HL-60 (cell line): ENCODE data around the gene SART3.

ENCODE experiments used
- DNase-seq, 2 experiments: peaks; one replicate each; pipeline ENCODE4 v3.0.0-alpha.2; 2010 to 2020; ENCODE audit warnings: low read depth in 1 of 2, low spot score in 1 of 2
- H3K27ac ChIP-seq: fragments of 250-450 bp; sonication (Bioruptor Pico); replicated peaks from 2 replicates; pipeline ENCODE4 v1.5.1; 2020; ENCODE audit warnings: mild to moderate bottlenecking, moderate library complexity
- H3K27me3 ChIP-seq: fragments of 250-450 bp; sonication (Bioruptor Pico); 2 replicates; pipeline ENCODE4 v1.5.1; 2021; ENCODE audit warnings: mild to moderate bottlenecking, moderate library complexity; ENCODE audit not compliant: insufficient read depth, poor library complexity, severe bottlenecking
- H3K4me3 ChIP-seq: replicated peaks from 2 replicates; pipeline ENCODE4 v1.5.1; 2011; ENCODE audit warnings: mild to moderate bottlenecking, control low read depth, low read length; ENCODE audit not compliant: insufficient read depth
- CTCF ChIP-seq: IDR thresholded peaks from one replicate; pipeline ENCODE4 v1.5.1; 2011; ENCODE audit warnings: low read length, control low read depth, inconsistent platforms; ENCODE audit not compliant: insufficient read depth
- GABPA ChIP-seq: IDR thresholded peaks from 2 replicates; pipeline ENCODE4 v1.6.1; 2012; ENCODE audit warnings: low read depth
- POLR2AphosphoS5 ChIP-seq: IDR thresholded peaks from 2 replicates; pipeline ENCODE4 v1.6.1; 2012; ENCODE audit warnings: low read depth
- REST ChIP-seq: IDR thresholded peaks from 2 replicates; pipeline ENCODE4 v1.6.1; 2012; ENCODE audit warnings: low read depth; ENCODE audit not compliant: insufficient replicate concordance
- SPI1 ChIP-seq: IDR thresholded peaks from 2 replicates; pipeline ENCODE4 v1.6.1; 2012; ENCODE audit warnings: low read depth, mild to moderate bottlenecking, borderline replicate concordance

The SART3 gene

GRCh38 chr12:108526482-108527165 is 34.3 kb downstream of the SART3 start:
- TF ChIP-seq CTCF, result no peak
- DNase-seq, result no peak
- Histone ChIP-seq H3K4me3 (no peak overlapping the region), H3K27me3 (no peaks in the 10 kb centered on the region), H3K27ac (no peak overlapping the region)

- TF ChIP-seq POLR2AphosphoS5 (no peak), REST (no peak), SPI1 (no peak), GABPA (no peak), CTCF (no peak)
- no peak for DNase-seq
- Histone ChIP-seq H3K4me3 (no peak overlapping the region), H3K27ac (no peak overlapping the region), H3K27me3 (no peaks in the 10 kb centered on the region)
These were observed 35.3 kb downstream of the SART3 start for GRCh38 chr12:108525681-108526080.

- no peak overlapping the region for H3K27ac ChIP-seq
These were observed 37.6 kb downstream of the SART3 start for GRCh38 chr12:108523365-108523764.

More at GRCh38 chr12:108523365-108523764, 37.6 kb downstream of the SART3 start:
- DNase-seq, result no peak
- Histone ChIP-seq H3K27me3 (no peaks in the 10 kb centered on the region), H3K4me3 (no peak overlapping the region)
- TF ChIP-seq POLR2AphosphoS5 (no peak), GABPA (no peak), CTCF (no peak), REST (no peak), SPI1 (no peak)
